Mammary epithelial cell (primary cell): Measurements from ENCODE around the gene EP400.

Experiments used
- EZH2 ChIP-seq: IDR thresholded peaks from 2 replicates; pipeline ENCODE4 v1.6.1; 2012; ENCODE audit warnings: low read length, inconsistent platforms, borderline replicate concordance
- TF ChIP-seq, protein P1 (sequence below), 2 donors: IDR thresholded peaks in 1 of 2; conservative IDR thresholded peaks in 1 of 2; 2 replicates each; pipeline ENCODE4 v1.5.1; 2011 to 2012; ENCODE audit warnings: inconsistent platforms in 2 of 2, low read length in 2 of 2, mild to moderate bottlenecking in 2 of 2, control low read depth in 1 of 2, low read depth in 1 of 2; ENCODE audit not compliant: insufficient read depth in 1 of 2; ENCODE audit errors: extremely low read depth in 1 of 2

DNA sequence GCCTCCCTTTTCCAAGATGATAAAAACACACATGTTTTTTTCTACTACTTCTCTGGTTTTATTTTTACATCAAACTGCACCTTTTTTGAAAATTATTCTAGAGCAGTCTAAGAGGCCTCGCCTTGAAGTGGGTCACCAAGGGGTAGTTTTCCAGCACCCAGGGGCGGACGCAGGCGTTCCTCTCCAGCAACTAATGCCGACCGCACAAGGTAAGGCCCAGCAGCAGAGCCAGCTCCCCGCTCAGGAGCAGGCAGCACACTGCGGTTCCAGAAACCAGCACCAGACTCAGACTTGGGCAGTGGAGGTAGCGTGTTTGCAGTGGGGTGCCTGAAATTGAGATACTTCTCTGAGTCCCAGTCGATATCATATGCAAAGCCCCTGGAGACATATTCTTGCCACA is 31.6 kb downstream of the EP400 start:
- TF ChIP-seq, protein P1, sequence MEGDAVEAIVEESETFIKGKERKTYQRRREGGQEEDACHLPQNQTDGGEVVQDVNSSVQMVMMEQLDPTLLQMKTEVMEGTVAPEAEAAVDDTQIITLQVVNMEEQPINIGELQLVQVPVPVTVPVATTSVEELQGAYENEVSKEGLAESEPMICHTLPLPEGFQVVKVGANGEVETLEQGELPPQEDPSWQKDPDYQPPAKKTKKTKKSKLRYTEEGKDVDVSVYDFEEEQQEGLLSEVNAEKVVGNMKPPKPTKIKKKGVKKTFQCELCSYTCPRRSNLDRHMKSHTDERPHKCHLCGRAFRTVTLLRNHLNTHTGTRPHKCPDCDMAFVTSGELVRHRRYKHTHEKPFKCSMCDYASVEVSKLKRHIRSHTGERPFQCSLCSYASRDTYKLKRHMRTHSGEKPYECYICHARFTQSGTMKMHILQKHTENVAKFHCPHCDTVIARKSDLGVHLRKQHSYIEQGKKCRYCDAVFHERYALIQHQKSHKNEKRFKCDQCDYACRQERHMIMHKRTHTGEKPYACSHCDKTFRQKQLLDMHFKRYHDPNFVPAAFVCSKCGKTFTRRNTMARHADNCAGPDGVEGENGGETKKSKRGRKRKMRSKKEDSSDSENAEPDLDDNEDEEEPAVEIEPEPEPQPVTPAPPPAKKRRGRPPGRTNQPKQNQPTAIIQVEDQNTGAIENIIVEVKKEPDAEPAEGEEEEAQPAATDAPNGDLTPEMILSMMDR (conservative IDR thresholded peaks at IDR 0.05 in 1 of 2, IDR thresholded peaks at IDR 0.05 in 1 of 2; ENCODE audit: extremely low read depth in 1 of 2, insufficient read depth in 1 of 2, low read depth in 1 of 2, low read length in 2 of 2) = no peak
- no peak for TF ChIP-seq EZH2
